GM21786 (cell line): ENCODE measurements around the gene SERINC5.
"Not testable (repeated sequence)": the region's sequence is repeated elsewhere in the genome, so short reads cannot be mapped to it uniquely, and the experiment has no call there.

ENCODE experiments used
- ATAC-seq: cut with Tn5 transposase; IDR thresholded peaks from one replicate; pipeline ENCODE4 v1.9.1; 2021; ENCODE audit not compliant: unreplicated experiment

SERINC5 gene

GRCh38 chr5:80143491-80143890, 112.4 kb downstream of the SERINC5 start:
- peak; percentile 55 for ATAC-seq

GRCh38 chr5:80142996-80143395, 112.9 kb downstream of the SERINC5 start:
- ATAC-seq: peak; percentile 20

GRCh38 chr5:80141681-80142080, 114.2 kb downstream of the SERINC5 start:
- no peak for ATAC-seq

- ATAC-seq: no peak
These were observed 114.6 kb downstream of the SERINC5 start for GRCh38 chr5:80141147-80141671.

GRCh38 chr5:80140496-80140895, 115.4 kb downstream of the SERINC5 start:
- ATAC-seq: no peak

DNA sequence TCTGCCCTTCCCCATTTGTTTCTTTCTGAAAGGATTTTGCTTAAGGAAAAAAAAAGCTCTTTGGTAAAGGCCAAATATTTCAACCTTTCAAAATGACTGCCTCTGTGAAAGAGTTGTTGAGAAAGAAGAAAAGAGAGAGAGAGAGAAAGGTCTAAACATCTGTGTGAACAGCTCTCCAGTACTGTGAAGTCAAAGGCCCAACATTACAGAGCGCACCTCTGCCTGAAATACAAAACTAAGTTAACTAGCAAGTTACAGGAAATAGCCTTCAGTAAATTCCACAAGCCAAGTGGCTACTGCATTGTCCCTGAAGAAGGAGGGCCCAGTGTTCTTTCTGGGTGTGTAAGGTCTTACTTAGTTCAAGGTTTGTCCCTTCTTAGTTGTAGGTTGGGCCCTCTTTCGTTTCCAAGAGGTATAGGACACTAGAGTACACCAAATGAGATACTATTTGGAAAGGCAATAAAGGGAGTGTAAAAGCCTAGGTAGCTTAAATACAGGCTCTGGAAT, 116.3 kb downstream of the SERINC5 start:
- no peak for ATAC-seq

- ATAC-seq: no peak
These were observed 117.4 kb downstream of the SERINC5 start for GRCh38 chr5:80138486-80138885.

- ATAC-seq: not testable (repeated sequence)
These were observed 119.0 kb downstream of the SERINC5 start for GRCh38 chr5:80136798-80137197.

GRCh38 chr5:80134876-80135275, 121.0 kb downstream of the SERINC5 start:
- ATAC-seq: no peak

- no peak for ATAC-seq
These were observed 126.7 kb downstream of the SERINC5 start for GRCh38 chr5:80129146-80129545.

- no peak for ATAC-seq
These were observed 127.7 kb downstream of the SERINC5 start for GRCh38 chr5:80128141-80128540.

GRCh38 chr5:80127116-80127552, 128.7 kb downstream of the SERINC5 start:
- ATAC-seq: no peak

- peak; percentile 60 for ATAC-seq
These were observed 129.8 kb downstream of the SERINC5 start for GRCh38 chr5:80125962-80126480.

DNA sequence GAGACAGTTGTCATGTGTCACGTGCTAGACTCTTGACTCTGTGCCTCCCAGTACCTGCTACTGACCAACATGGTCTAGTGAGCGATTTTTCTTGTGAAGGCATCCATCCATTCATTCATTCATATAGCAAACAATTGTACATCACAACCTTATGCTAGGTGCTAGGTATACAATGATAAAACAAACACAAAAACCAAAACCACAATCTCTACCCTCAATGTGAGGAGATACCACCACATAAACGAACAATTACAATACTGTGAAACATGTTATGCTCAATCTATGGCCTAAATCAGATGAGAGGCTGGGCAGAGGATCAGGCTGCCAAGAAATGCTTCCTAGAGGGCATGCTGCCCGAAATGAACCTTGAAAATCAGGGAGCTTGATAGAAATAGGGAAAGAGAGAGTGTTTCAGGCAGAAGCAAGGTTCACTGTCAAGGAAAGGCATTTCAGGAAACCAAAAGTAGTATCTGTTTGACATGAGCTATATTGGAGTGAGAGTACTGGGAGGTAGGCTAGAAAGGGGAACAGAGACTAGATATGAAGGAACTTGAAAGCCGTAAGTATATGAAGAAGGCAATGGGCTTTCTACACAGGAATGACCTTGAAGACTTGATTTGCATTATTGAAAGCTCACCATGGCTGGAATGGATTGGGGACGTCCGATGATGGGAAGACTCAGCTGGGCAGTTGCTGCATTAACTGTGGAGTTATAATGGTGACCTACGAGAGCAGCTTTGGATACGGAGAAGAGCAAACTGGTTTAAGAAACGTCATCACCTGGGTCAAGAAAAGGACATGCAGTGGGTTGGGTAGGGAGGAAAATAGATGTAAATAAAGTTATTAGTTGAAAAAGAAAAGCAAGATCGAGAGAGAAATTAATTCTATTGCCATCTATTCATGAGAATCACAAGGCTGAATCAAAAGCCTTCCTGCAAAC, 130.6 kb downstream of the SERINC5 start:
- peak; percentile 77 for ATAC-seq

DNA sequence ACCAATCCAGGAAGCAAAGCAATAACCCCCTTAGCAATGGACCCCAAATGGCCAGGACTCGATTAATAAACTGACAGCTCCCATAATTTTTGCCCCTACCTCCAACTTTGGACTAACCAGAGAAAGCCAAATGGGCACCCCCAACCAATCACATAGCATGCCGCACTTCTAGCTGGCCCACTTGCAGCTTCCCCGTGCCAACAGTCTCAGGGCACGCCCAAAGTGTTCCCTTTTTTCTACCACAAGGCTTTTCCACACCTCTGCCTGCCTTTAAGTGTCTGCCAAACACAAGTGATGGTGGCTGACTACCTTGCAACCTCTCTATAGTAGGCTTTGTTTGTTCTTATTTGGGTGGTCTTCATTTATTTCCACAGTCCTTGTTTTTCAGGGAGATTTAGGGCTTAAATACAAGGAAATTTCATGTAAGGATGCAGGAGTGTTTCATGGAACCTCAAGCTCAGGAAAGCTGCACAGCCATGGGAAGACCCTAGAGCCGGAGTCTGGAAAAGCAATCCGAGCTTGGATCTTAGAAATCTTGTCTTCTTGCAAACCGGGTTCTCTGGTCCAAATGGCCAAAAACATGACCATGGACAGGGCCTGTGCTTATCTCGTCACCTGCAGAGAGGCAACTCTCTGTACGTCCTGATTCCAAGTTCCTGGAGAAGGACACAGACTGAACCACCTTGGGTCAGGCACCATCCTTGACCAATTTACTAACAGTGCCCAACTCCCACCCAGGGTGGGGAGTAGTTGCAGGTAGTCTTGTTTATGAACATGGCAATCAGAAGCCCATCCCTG, 131.5 kb downstream of the SERINC5 start:
- ATAC-seq: no peak

- no peak for ATAC-seq
These were observed 133.3 kb downstream of the SERINC5 start for GRCh38 chr5:80122579-80122978.

DNA sequence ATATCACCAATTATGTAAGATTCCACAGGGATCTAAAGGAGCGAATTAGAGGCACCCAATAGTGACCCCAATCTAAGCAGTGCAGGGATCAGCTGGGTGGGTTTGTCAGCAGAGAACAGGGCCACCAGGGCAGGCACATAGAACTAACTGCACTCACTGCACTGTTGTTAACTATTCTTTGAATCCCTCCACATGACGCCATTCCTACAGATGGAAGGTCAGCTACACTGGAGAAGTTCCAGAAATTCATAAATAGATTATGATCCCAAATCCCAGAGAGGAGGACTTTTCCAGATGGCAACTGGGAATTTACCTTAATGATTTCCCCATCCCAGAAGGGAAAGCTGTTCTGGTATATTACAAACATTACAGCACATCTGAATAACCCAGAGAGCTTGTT, 136.5 kb downstream of the SERINC5 start:
- no peak for ATAC-seq

- ATAC-seq: no peak
These were observed 138.4 kb downstream of the SERINC5 start for GRCh38 chr5:80117446-80117845.

GRCh38 chr5:80116465-80116864, 139.4 kb downstream of the SERINC5 start:
- ATAC-seq: no peak

DNA sequence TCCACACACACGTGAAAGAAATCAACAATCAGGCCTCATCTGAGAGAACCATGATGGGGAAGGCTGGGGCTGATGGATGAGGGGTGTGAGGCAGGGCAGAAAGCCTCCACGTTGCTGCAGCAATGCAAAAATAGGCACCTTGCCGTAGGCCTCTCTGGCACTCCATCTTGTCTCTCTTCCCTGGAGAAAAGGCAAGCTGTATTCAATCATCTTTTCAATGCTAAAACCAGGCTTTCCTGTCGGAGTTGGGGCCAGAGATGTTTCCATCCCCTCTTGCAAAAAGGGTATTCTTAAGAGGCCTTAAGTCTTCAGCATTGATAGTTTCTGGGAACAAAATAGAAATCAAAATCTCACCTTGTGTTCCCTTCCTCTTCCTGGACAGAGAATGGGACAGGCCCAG, 139.8 kb downstream of the SERINC5 start:
- ATAC-seq: no peak

DNA sequence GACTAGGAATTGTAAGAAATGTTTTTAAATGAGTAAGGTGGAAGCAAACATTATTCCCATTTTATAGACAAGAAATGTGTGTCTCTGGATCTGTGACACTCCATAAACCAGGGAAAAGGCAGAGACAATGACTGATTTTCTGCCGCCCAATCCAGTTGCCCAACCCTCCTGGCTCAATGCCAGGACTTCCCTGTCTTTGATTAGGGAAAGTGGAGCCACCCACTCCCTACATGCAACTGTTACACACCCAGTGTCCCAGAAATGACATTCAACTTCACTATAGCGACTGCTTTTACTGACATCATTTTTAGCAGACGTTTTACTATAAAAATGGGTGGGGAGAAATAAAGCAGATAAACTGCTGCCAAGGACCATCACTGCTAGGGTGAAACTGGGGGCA, 141.0 kb downstream of the SERINC5 start:
- ATAC-seq: no peak
